Fibroblast of mammary gland (primary cell): ENCODE measurements around the gene IGFBP4.

Source experiments
- DNase-seq: peaks from one replicate; pipeline ENCODE4 v3.0.0-alpha.2; 2010; ENCODE audit warnings: low read depth
- H3K4me3 ChIP-seq: 2 replicates; pipeline ENCODE4 v1.5.1; 2011; ENCODE audit warnings: low read depth, mild to moderate bottlenecking, low read length, moderate library complexity; ENCODE audit not compliant: control insufficient read depth
- CTCF ChIP-seq: conservative IDR thresholded peaks from 2 replicates; pipeline ENCODE4 v1.5.1; 2011; ENCODE audit warnings: low read depth, low read length, inconsistent platforms; ENCODE audit not compliant: control insufficient read depth, insufficient read depth

IGFBP4 gene

GRCh38 chr17:40506786-40507185 is 63.5 kb downstream of the IGFBP4 start:
- TF ChIP-seq CTCF: no peak
- H3K4me3 ChIP-seq: no peak overlapping the region
- DNase-seq: no peak
